HG03354 (cell line): ENCODE results near the gene METTL8.
"Not testable (repeated sequence)": the region's sequence is repeated elsewhere in the genome, so short reads cannot be mapped to it uniquely, and the experiment has no call there.

Experiments
- ATAC-seq: cut with Tn5 transposase; IDR thresholded peaks from one replicate; pipeline ENCODE4 v1.9.1; 2021; ENCODE audit warnings: mild to moderate bottlenecking; ENCODE audit not compliant: unreplicated experiment, poor library complexity, severe bottlenecking

Gene METTL8

DNA sequence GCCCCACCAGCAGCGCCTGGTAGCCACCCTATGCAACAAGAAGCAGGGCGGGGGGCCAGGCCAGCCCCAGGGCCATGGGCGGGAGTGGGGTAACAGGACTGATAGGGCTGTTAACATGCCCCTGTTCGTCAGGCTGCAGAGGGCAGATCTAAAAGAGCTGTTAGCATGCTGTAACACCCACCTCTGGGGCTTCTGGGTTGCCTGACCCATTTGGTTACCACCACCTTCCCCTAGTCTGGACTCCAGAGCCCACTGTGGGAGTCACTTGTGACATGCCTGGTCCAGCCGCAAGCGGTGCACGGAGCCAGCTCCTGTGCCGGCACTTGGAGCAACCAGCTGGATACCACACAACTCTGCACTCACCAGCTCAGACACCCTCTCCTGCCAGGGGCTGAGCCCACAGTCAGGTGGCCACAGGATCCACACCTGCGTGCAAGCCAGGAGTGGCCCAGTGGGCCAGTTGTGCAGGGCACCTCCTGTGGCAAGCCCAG, 2.1 kb downstream of the METTL8 start:
- ATAC-seq = no peak

DNA sequence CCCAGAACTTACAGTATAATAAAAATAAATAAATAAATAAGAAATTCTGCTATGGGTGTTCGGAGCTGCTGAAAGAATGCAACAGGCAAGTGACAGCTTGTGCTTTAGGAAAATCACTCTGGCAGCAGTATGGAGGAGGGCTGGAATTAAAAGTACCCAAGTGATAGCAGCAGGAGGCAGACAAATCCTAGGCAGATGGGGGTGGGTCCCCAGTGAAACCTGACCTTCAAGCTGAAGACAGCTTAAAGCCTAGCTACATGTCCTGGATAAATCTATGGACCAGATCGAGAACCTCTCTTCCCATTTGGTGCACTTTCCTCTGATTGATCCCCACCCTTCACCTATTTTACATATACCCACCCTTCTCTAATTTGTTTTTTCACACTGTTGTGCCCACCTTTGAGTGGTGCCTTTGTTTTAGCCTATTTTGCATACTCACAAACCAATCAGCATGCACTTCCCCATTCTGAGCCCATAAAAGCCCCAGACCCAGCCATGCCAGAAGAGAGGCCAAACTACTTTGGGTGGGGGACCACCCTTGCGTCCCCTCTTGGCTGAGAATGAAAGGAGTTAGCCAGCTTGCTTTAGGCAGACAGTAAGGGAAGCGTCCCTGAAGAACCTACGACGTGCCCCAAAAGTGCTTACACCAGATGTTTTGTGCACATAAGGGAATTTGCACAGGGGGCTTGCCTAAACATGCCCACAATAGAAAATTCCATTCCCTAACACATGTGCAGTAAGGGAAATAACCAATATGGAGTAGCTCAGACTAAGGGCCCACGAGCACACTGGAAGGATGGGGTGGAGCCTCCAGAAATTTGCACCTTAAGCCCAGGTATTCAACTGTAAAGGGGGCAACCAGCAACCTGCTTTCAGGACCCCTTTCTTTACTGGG, 3.0 kb downstream of the METTL8 start:
- ATAC-seq = no peak

DNA sequence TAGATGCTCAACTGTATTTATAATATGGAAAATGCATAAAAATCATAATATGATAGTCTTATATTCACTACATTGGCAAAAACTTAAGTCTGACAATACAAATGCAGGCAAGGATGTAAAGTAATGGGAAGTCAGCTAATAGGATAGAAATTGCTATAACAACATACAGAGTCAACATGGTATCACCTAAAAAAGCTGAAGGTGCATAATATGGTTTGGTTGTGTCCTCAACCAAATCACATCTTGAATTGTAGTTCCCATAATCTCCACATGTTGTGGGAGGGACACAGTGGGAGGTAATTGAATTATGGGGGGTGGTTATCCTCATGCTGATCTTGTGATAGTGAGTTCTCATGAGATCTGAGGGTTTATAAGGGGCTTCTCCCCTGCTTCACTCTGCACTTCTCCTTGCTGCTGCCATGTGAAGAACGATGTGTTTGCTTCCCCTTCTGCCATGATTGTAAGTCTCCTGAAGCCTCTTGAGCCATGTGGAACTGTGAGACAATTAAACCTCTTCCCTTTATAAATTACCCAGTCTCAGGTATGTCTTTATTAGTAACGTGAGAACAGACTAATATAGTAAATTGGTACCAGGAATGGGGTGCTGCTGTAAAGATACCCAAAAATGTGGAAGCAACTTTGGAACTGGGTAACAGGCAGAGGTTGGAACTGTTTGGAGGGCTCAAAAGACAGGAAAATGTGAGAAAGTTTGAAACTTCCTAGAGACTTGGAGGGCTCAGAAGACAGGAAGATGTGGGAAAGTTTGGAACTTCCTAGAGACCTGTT, 10.9 kb downstream of the METTL8 start:
- ATAC-seq = not testable (repeated sequence)

DNA sequence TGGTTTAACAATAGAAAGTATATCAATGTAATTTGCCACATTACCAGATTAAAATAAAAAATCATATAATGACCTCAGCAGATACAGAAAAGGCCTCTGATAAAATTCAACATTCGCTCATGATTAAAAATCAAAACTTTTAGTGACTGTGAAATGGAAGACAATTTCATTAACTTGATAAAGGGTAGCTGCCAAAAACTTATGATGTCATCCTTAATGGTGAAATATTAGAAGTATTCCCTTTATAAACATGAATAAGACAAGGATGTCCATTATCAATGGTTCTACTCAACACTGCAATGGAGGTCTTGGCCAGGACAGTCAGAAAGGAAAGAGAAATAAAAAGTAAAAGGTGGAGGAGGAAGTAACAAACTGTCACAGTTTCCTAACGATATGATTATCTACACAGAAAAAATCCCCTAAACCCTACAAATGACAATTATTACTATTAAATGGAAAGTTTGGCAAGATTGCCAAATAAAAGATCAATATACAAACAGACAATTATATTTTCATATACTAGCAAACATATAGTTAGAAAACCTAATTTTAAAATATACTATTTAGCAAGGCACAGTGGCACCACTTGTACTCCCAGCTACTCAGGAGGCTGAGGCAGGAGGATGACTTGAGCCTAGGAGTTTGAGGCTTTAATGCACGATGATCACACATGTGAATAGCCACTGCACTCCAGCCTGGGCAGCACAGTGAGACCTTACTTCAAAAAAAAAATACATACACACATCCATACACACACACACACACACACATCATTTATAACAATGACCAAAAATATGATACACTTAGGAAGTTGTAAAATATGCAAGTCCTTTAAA, 12.8 kb downstream of the METTL8 start:
- ATAC-seq = no peak

DNA sequence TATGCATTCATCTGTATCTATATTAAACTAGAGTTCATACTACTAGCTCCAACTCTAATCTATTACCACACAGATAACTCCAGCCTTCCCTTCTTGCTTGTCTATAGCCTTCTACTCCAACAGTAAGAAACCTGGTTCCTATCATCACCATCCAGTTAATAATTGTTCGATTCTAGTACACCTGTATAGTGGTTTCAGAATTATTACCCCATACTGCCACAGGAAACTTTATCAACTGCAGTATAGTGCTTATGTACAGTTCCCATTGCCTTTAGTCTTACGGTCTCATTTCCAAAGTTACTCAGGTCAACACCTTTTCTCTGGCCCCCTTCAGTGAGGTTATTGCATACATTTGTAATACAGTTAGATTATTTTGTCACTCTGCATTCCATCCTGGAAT, 14.5 kb downstream of the METTL8 start:
- peak; percentile 53 for ATAC-seq

DNA sequence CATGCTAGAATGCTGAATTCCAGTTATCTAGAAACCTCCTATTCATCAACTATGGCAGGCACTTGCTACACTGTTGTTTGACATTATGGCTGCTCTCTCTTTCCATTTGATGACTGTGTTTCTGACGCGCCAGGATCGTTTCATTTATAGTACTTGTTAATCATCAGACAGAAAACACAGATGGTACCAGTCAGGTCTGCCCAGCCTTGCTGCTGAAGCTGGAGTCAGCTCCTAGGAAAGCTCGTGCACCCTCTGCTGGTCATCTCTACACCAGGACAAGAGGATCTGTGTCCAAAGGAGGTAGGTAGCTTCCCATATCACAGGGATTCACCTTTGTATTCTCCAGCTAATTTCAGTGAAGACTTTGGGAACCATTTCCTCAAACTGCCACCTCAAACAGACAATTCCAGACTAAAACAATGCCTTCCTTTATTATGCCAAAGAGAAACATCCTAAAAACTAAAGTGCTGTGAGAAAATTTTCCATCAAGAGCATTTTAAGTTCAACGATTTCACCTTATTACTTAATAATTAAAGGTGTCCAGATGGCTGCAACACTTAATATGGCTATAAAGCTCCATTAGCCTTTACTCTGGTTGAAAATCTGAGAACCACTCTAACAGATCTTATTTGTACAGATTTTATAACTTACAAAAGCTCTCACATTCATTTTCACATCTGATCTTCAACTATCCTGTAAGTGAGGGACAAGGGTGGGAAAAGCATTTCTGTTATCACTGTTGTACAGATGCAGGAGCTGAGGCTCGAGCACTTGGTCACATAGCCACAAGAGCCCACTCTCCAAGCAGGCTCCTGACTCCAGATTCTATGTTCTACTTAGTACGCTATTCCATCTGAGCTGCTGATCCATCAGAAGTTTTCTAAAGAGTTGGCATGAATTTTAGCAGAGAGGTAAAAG, 17.5 kb downstream of the METTL8 start:
- peak; percentile 93 for ATAC-seq

DNA sequence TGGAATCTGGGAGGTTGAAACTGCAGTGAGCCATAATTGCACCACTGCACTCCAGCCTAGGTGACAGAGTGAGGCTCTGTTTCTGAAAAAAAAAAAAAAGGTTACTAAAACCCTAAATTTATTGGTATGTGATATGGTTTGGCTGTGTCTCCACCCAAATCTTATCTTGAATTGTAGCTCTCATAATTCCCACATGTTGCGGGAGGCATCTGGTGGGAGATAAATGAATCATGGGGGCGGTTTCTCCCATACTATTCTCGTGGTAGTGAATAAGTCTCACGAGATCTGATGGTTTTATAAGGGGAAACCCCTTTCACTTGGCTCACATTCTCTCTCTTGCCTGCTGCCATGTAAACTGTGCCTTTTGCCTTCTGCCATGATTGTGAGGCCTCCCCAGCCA, 19.1 kb downstream of the METTL8 start:
- not testable (repeated sequence) for ATAC-seq

DNA sequence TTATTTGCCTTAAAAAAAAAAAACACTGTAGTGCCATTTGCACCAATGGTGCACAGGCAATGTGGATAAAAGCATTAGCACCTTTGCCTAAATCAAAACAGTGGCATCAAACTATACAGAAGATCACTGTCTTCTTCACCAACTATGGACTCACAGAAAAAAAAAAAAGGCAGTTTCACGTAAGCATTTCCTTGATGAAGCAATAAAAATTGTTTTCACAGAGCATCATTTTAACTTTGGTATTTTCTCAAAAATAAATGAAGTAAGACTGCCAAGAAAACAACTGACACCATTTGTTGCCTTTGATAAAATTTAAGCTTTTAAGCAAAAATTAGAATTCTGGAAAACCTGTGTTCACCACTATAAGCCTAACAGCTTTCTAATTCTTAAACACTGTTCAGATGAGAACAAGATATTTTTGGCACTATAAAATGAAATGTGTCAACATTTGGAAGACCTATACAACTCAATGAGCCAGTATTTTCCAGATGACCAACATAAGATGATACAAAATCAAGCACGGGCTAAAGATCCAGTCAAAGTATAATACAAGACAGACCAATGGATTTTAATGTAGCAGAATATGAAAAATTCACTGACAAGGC, 21.1 kb downstream of the METTL8 start:
- ATAC-seq = no peak

DNA sequence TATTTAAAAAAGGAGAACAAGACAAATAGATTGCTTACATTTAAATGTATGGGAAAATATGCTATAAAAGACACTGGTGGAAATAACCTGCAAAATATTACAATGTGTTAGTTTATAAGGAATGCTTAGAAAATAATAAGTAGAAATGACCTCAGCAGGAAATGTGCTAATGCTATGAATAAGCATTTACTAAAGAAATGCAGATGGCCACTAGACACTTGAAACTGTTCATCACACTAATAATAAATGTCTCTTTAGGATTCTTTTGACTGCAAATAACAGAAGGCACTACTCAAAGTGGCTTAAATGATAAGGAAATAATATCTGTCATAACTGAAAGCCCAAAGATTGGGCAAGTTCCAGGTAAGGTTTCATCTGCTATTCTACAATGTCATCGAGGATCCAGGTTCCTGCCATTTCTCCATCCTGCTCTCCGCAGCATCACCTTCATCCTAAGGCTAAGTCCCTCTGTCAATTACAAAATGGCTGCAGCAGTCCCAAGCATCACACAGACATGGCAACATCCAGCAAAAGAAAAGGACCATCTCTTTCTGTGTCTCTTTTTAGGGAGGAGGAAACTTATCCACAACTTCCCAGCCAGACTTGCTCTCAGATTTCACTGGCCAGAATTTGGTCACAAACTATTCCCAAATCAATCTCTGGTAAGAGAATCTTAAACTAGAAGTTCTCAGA, 21.9 kb downstream of the METTL8 start:
- ATAC-seq = no peak

DNA sequence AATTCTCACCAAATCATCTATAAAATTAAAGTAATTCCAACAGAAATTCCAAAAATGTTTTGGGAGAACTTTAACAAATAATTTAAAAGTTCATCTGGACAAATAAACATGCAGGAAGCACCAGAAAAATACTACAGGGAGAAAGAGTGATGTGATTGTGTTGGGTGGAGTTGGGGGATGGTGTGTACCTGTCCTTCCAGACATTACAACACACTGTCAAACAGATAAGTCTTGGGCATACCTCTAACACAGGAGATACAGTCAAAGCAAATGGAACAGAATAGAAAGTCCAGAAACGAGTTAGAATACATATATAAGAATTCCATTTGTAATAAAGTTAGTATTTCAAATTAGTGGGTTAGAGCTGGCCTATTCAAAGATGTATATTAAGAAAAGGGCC, 22.6 kb downstream of the METTL8 start:
- ATAC-seq = no peak

DNA sequence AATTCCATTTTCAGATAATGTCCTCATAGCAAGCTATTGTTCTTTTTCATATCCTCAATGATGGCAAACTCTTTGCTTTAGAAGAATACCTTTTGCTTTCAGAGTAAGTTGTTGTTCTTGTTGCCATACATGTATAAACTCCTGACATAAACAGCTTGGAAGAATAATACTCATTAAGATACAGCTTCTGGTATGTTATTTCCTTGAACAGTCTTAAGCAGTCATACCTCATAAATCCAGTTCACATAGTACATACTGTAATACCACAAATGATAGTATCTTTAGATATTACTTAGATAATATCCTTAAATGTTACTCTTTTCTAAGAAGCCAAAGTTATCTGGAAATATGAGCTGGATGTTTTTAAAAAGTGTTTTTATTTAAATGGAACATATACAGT, 23.2 kb downstream of the METTL8 start:
- no peak for ATAC-seq

DNA sequence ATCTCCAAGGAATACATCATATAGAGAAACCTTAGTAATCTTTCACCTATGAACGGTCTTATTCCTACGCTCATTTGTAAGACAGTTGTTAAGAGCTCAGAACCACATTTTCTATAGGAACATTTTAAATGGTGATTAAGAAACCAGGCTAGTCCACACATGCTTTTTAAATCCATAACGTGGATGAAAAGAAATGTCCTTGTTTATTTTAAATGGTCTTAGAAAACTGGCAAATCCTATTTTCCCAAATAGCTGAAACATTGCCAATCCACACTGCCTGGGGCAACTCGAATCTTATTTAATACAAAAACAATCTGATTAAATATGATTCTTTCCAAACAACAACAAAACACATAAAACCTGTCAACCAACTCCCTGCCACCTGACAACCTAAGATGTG, 23.7 kb downstream of the METTL8 start:
- no peak for ATAC-seq

DNA sequence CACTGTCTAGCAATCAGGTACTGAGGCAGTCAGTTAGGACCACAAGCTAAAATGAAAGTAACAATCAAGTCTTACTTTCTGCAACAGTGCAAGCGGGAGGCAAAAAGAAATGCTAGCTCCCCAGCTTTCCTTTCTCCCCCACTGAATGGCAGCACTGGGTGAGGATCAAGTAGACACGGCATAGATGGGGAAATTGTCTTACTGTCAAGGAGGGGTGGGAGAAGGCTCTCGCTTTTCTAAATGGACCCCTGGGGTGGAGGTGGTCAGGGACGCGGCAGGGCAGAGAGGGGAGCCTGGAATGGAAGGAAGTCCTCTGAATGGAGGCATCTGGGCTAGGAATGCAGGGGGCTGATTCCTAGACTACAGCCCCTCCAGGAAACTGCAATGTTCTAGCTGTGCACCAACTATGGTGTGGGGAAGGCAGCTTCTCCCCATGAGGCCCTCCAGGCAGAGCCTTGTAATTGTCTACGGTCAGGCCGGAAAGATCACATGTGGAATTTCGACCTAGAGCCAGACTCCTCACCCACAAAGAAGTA, 24.3 kb downstream of the METTL8 start:
- no peak for ATAC-seq

DNA sequence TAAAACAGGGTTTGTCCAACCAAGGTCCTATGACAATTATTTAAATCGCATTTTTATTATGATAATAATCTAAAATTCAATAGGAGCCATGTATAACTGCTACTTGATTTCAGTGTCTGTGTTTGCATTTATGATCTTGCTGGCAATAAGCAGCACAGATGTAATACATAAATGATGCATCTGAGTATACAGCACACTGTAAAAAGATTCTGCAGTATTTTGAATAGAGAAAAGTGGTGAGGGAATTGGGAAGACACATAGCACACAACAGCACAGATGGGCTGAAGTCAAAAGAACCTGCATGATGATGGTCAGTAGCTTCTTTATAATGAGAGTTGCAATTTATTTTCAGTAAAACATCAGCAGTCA, 26.1 kb downstream of the METTL8 start:
- ATAC-seq = no peak

DNA sequence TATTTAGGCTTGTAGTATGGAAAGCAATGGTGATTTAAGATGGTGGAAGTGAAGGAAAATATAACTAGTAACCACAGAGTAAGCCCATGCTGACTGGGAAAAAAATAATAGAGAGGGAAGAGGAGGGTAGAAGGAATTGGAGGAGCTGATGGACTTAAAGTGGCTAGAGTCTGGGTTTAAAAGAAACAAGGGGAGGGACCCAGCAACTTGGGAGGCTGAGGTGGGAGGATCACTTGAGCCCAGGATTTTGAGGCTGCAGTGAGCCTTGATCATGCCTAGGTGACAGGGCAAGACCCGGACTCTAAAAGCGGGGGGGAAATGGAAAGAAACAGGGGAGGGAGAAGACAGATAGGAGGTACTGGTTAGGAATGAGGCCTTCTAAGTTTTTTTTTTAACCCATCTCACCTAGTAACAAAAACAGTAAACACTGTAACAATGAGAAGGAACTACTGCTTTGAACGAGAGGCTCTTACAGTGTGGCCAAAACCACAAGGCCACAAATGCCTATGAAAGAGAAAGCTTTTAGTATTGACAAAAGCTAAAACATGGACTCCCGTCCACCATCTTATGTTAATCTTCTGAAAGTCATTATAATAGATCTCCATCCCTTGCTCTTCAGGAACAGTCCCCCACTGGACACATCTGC, 26.6 kb downstream of the METTL8 start:
- ATAC-seq = peak; percentile 65

DNA sequence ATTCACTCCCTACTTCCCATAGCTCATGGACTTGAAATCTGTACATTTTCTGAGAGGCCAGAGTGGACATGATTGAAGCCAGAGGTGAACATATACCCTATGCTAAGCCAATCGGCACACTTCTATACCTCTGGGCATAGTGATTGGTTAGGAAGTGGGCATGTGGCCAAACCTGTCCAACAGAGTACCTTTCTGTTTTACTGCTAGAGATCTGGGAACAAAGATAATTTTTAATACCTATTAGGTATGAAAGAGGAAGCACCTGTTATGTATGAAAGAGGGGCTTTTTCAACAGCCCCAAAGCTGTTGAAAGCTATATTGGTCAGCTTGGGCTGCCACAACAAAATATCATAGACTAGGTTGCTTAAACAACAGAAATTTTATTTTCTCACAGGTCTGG, 27.7 kb downstream of the METTL8 start:
- peak; percentile 71 for ATAC-seq

DNA sequence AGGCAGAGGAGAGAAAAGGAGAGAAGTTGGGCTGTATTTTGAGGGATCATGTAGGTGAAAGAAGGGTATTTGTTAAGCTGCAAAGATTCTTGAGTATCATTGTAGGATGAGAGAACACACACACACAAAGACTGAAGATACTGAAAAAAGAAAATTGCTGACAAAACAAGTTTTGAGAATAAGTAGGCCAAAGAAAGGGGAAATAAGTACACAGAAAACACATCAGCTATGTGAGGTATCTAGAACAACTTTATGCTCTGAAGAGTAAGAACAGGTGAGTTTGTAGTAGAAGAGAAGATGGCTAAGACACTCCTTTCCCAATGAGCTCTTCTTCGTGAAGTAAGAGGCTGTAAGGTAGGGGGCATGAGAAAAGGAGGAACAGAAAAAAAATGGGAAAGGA, 28.2 kb downstream of the METTL8 start:
- no peak for ATAC-seq
